NCI-H2196 (cell line): Measurements from ENCODE around the gene LTB4R2.
"Not testable (repeated sequence)": the region's sequence is repeated elsewhere in the genome, so short reads cannot be mapped to it uniquely, and the experiment has no call there.

ENCODE experiments used
- DNase-seq: peaks from one replicate; lab custom pipeline; 2025; ENCODE audit not compliant: unreplicated experiment; lab: John Stamatoyannopoulos, UW

The LTB4R2 gene

DNA sequence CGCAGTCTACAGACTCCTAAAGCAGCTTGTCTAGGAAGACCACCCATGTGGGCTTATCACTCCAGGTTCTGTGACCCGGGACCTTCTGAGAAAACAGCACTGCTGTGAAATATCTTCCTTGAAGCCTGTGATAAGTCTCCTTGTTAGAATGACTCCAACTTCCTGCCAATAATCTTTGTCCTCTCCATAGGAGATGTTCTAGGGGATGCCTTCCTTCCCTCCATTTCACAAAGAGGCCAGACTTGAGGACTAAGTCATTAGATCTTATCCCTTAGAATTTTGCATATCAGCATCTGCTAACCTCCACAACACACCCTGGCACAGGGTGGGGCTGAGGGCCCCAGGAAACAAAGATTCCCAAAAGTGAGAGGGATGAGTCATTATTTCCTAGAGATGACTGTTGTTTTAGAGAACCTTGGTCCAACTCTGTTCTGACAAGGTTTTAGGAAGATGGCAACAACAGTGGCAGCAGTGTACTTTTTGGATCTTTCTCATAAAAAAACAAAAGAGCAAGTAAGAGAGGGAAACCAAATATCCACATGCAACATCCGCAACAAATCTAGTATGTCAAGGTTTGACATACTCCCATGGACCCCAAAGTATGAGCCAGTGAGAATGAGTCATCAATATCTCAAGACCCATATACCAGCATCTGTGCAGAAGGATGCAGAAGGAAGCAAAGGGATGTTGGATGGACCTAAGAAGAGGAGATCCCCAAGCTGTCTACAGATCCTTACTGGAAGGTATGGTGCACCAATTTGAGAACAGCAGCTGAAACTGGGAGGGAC is 7.4 kb downstream of the LTB4R2 start:
- no peak for DNase-seq

DNA sequence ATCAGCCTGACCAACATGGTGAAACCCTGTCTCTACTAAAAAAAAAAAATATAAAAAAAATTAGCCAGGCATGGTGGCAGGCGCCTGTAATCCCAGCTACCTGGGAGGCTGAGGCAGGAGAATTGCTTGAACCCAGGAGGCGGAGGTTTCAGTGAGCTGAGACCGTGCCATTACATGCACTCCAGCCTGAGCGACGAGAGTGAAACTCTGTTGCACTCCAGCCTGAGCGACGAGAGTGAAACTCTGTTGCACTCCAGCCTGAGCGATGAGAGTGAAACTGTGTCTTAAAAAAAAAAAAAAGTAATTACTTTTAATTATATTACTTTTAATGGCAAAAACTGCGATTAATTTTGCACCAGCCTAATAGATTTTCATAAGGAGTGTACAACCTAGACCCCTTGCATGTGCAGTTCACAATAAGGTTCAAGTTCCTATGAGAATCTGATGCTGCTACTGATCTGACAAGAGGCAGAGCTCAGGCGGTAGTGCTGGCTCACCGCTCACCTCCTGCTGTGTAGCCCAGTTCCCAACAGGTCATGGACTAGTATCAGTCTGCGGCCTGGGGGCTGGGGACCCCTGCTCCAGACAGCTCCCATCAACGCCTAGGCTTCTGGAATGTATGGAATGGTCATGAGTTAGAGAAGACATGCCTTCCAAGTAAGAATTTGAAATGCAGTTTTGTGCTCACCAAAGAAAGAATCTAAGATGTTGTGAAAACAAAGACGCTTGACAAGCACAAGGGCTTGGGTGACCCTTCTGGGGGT is 11.5 kb downstream of the LTB4R2 start:
- DNase-seq, result no peak

DNA sequence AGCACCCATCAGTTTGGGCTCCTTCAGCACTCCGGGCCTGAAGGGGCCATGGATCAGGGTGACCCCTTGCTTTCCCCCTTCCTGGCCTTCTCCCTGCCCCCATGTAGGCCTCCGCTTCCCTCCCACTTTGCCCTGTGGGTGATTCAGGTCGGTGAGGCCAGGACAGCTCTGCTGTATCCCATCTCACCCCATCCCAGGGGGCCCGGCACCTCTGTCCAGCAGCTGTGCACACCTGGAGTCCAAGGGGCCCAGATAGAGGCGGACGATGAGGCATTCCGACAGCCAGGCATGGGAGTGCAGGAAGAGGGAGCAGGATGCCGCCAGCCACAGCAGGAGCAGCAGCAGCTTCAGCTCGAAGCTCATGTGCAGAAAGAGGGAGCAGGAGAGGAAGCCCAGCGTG is 12.7 kb downstream of the LTB4R2 start:
- no peak for DNase-seq

DNA sequence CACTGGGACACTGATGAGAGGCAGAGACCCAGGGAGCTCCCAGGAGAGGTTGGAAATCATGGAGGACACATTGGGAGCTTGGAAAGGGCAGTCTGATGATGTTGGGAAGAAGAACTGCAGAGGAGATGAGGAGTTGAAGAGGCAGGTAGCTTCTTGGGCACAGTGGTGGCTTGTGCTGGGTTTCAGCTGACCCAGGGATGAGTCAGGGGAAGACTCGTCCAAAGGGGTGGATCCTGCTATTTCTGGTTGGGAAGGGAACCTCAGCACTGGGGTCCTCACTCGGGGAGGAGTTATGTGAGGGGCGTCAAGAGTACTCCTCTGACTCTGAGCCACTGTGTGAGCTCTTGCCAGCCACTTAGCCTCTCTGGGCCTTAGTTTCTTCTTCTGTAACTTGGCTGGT is 13.4 kb downstream of the LTB4R2 start:
- DNase-seq, result no peak

DNA sequence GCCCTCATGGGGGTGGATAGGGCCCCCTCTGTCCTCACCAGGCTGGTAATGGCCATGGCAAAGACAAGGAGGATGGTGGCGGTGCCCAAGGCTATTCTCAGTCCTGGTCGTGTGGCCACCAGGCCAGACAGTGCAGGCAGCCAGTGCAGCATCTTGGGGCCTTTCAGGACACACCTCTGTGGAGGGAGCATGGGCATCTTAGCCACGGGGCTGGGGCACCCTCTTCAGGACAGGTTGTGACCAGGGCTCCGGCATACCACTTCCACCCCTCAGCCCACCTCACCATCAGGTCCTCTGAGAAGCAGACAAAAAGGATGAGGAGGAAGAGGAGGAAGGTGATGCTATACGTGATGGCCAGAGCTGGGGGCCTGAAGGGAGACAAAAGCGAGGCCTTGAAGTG is 14.1 kb downstream of the LTB4R2 start:
- no peak for DNase-seq

DNA sequence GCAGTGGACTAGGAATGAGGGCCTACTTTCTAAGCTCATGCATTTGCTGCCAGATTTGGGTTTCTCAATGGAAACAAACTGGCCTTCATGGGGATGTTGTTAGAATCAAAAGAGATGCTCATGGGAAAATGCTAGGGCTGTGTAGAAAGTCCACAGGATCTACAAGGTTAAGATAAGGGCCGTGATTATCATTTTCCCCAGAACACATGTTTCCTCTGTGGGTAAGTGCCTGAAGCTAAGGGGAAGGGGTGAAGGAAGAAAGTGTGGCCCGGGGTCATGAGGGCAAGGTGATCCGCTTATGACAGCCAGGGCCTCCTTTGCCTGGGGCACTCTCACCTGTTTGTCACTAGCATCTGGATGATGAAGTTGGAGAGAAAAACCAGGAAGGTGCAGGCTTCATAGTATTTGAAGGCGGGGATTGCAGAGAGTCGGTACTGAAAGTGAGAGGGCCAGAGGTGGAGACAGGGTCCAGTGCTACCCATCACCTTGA is 15.1 kb downstream of the LTB4R2 start:
- DNase-seq, result no peak

GRCh38 chr14:24325963-24326362 is 16.0 kb downstream of the LTB4R2 start:
- no peak for DNase-seq

GRCh38 chr14:24327303-24327702 is 17.4 kb downstream of the LTB4R2 start:
- no peak for DNase-seq

GRCh38 chr14:24327914-24328313 is 18.0 kb downstream of the LTB4R2 start:
- not testable (repeated sequence) for DNase-seq

DNA sequence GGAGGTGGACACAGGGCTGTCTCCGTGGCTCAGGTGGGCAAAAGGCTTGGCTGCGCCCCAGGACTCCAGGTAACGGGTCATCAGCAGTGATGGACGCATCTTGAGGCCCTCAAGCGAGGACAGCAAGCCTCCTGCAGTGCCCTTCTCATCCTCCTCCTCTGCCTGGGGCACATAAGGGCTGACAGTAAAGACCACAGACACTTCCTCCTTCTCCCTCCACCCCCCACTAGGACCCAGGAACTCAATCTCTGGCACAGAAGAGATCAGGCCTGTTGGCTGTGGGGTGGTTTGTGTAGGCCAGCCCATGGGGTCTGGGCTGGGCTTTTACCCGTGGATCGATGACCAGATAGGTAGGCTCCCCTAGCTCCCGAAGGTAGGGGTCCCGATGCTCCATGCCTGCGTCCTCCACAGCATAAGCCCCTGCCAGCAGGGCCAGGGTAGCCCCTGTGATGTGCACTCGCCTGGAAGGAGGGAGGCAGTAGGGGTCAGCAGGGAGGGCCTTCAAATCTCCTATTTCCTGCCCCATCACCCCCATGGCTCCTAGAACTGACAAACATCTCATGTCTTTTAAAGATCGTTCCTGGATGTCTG is 19.2 kb downstream of the LTB4R2 start:
- DNase-seq, result no peak

- no peak for DNase-seq
These were observed 19.8 kb downstream of the LTB4R2 start for GRCh38 chr14:24329736-24330135.

DNA sequence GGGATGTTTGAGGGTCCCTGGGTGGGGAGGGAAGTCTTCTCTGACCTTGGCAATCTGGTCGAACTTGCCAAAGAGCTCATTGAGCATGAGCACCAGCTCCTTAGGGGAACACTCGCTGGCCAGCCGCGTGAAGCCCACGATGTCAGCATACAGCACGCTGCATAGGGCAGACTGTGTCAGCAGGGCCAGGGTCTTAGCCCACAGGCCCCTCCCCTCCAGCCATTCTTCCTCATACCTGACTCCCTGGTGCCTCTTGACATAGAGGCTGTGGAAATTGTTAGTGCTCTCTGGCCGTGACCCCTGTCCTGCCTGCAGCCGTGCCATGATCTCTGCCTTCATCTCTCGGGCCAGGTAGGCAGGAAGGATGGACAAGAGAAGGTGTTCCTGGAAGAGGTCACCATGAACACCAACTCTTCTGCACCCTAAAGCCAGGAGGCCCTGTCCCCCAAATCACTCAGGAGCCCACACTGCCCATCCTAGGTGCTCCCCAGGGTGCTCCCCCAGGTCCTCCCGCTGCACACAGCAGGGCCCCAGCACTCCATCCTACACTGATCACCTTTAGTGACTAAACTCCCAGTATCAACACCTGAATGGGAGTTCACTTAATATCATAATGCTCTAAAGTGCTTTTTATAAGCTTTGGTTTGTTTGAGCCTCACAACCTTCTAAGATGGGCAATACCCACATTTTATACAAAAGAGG is 21.2 kb downstream of the LTB4R2 start:
- no peak for DNase-seq

GRCh38 chr14:24331731-24332267 is 21.9 kb downstream of the LTB4R2 start:
- DNase-seq, result no peak

GRCh38 chr14:24332268-24332993 is 22.5 kb downstream of the LTB4R2 start:
- DNase-seq, result peak; percentile 35

GRCh38 chr14:24334431-24335291 is 24.7 kb downstream of the LTB4R2 start, which contains the start of gene ADCY4:
Gene ADCY4, minus strand, starts transcription at chr14:24335071. Its CDS starts 419 bp downstream, at chr14:24334652.
- no peak for DNase-seq

DNA sequence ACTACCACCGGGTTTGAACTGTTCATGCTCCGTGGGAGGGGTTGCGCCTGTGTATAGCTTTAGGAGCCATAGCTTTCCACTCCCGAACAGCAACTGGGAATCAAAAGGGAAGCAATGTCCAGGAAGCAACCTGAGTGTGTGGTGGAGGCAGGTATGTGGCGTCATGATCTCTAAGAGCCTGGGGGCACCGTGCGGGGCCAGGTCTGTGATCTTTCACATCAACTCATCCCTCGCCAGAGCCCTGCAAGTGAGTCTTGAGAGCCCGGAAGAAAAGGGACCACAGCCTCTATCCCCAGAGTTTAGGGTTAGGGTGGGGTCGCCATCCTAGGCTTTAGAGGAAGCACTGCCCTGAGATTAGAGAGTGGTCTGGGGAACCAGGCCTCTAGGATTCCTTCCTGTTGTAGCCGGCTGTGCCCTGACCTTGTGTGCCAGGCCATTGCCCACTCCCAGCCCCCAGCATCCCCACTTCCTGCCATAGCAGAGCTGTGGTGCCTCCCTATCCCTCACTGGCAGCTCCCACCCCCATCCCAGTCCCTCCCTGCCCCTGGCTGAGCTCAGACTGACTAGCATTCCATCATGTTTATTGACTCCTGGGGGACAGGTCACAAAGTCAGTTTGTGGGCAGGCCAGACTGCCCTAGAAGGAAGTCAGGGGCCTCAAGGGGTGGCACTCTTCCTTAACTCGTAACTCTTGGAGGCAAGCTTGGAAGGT is 25.7 kb downstream of the LTB4R2 start:
- DNase-seq, result no peak

DNA sequence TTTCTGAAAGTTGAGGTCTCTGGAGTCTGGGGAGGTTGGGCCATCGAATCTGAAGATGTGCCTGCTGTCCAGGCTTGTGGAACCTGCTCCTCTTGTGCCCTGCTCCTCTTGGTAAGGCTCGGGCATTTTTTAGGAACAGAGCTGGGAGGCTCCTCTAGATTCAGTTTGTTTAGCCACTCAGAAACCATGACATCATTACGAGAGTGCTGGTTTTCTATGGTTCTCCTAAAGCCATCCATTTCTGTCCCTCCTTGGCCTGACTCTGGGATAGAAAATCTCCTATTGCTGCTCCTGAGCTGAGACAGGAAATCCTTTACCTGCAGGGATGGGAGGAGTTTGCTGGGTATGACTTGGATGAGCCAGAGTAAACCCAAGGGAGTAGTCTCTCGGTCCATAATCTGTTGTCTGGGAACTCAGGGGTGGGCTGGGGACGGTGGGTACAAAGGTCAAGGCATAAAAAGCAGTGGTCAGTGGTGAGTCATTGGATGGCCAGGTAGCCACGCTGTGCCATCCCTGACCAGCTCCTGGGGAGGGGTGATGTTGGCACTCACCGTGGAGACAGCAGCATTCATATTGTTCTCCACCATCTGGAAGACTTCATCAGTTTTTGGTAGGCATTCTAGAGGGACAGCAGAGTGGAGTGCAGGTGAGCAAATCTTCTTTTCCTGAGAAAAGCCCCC is 27.3 kb downstream of the LTB4R2 start:
- DNase-seq, result no peak

- DNase-seq, result no peak
These were observed 27.9 kb downstream of the LTB4R2 start for GRCh38 chr14:24337824-24338175.
